ELF-1 (cell line): ENCODE data around the gene SIM2.

ENCODE experiments used
- DNase-seq: peaks from one replicate; pipeline ENCODE4 v3.0.0-alpha.2; 2016; ENCODE audit warnings: low read depth, low spot score

Gene SIM2

GRCh38 chr21:36700295-36700970 is 1.5 kb downstream of the SIM2 start:
- DNase-seq: peak; percentile 27

GRCh38 chr21:36700971-36701755 is 2.2 kb downstream of the SIM2 start:
- DNase-seq: peak; percentile 62

GRCh38 chr21:36701756-36702621 is 3.1 kb downstream of the SIM2 start:
- DNase-seq: peak; percentile 38

DNA sequence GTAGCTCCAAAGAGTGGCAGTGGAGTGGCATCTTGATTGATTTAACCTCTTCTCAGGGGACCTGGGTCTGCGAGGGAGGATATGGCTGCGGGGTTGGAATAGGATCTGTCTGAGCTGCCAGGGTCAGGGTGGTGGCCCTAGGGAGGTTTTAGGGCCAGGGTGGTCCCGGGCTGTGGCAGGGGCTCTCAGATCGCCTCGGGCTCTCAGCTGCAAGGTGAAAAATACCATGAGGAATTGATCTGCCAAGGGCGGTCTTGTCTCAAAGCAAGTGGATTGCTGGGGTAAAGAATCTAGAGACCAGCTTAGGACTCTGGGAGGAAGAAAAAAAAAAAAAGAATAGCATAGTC is 3.7 kb downstream of the SIM2 start:
- peak; percentile 27 for DNase-seq

- no peak for DNase-seq
Measured at GRCh38 chr21:36703123-36703522, 4.2 kb downstream of the SIM2 start.

- DNase-seq: no peak
Measured at GRCh38 chr21:36703626-36704280, 4.8 kb downstream of the SIM2 start.

DNA sequence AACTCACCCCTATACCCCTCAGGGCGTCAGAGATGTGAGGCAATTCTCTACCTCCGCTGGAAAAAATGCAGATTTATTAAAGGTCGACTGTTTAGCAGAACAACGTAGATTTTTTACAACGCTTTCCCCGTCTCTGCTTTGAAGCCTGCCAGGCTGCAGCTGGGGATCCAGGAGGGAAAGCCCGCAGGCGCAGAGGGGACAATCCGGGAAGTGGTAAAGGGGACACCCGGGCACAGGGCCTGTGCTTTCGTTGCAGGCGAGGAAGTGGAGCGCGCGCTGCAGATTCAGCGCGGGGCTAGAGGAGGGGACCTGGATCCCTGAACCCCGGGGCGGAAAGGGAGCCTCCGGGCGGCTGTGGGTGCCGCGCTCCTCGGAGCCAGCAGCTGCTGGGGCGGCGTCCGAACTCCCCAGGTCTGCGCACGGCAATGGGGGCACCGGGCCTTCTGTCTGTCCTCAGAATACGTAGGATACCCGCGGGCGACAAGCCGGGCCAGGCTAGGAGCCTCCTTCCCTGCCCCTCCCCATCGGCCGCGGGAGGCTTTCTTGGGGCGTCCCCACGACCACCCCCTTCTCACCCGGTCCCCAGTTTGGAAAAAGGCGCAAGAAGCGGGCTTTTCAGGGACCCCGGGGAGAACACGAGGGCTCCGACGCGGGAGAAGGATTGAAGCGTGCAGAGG is 5.5 kb downstream of the SIM2 start:
- peak; percentile 20 for DNase-seq

DNA sequence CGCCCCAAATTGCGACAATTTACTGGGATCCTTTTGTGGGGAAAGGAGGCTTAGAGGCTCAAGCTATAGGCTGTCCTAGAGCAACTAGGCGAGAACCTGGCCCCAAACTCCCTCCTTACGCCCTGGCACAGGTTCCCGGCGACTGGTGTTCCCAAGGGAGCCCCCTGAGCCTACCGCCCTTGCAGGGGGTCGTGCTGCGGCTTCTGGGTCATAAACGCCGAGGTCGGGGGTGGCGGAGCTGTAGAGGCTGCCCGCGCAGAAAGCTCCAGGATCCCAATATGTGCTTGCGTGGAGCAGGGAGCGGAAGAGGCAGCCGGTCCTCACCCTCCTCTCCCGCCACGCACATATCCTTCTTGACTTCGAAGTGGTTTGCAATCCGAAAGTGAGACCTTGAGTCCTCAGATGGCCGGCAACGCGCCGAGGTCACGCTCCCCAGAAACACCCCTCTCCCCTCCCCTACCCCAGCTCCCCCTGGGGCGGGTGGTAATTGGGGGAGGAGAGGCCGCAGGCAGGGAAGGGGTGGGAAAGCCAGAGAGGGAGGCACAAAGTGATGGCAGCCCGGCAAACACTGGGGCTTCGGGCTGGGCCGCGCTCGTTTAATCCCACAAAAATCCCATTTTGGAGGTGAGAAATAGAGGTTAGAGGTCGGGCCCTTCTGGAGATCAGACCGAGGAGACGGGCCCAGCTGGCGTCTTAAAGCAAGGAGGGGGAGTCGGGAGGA is 6.2 kb downstream of the SIM2 start:
- DNase-seq: peak; percentile 21

DNA sequence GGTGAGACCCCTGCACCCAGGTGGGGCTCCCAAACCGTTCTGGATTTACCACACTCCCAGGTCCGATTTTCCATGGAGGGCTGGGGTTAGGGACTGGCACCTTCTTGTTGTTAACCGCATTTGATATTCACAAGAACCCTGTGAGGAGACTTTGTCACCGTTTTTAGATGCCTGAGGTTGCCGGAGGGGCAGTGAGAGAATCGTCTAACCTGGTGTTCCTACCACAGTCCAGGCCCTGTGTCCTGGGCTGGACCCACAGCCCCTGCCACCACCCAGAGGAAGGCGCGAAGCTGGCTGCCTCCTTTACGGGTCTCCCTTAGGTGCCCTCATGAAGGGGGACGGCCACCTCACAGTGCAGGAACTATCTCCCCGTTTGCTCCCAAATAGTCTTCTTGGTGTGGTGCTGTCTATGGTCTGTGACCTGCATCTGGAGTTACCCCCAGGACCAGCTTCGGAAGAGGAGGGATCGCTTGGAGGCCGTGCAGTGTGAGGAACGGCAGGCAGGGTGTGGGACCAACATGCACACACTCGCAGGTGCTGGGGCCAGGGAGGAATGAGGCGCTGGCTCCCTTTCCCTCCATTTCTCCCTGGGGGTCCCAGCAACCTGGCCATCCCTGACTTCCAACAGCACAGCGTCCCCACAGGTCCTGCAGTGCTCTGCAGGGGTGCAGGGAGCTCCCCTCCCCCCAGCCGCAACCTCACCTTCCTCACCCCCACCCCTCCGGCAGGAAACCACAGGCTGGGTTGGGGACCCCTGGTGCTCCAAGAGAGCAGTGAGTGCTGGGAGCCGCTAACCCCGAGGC is 7.0 kb downstream of the SIM2 start:
- DNase-seq: peak; percentile 47

- no peak for DNase-seq
Measured at GRCh38 chr21:36706482-36706852, 7.6 kb downstream of the SIM2 start.

DNA sequence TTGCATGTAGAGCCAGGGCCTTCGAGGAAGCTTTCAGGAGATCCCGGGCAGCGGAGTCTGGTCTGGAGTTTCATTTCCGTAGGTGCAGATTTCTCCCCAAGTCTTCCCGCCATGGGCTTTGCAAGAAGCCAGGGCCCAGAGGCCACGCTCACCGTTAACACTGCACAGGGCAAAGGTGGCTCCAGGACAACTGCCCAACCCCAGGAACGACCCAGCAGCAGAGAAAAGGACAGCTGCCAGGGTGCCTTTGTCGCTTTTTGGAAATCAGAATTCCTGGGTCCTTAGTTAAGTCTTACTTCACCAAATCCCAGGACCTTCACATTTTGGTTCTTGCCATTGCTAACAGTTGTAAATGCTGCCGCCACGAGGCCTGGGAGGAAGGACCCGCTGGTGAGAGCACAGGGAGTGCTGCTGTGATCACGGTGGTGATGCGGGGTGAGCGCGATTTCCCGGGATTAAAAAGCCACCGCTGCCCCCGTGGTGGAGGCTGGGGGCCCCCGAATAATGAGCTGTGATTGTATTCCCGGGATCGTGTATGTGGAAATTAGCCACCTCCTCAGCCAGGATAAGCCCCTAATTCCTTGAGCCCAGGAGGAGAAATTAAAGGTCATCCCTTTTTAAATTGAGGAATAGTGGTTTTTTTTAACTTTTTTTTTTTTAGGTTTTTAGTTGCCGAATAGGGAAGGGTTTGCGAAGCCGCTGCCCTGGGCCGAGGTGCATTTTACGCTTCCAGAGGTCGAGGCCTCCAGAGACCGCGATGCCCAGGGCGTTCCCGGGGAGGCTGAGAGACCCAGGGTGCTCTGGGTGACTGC is 8.2 kb downstream of the SIM2 start:
- DNase-seq: peak; percentile 61

- no peak for DNase-seq
Measured at GRCh38 chr21:36707763-36708285, 8.9 kb downstream of the SIM2 start.

DNA sequence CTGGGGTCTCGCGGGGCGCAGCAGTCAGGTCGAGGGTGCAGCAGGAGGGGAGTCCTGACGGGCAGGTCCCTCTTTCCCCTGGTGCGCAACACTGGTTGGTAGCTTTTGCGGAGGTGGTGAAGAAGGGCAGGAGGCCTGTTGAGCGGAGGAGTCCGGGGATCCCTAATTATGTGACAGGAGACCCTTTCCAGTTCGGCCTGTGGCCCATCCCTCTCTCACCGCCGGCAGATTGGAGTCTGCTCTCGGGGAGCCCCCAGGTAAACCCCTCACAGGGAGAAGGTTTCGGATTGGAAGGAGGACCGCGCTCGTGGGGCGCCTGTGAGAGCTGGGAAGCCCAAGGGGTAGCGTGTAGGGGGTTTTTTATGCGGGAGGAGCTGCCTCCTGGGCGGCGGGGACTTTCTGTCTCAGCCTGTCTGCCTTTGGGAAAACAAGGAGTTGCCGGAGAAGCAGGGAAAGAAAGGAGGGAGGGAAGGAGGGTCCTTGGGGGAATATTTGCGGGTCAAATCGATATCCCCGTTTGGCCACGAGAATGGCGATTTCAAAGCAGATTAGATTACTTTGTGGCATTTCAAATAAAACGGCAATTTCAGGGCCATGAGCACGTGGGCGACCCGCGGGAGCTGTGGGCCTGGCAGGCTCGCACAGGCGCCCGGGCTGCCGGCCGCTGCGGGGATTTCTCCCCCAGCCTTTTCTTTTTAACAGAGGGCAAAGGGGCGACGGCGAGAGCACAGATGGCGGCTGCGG is 9.5 kb downstream of the SIM2 start:
- peak; percentile 32 for DNase-seq

DNA sequence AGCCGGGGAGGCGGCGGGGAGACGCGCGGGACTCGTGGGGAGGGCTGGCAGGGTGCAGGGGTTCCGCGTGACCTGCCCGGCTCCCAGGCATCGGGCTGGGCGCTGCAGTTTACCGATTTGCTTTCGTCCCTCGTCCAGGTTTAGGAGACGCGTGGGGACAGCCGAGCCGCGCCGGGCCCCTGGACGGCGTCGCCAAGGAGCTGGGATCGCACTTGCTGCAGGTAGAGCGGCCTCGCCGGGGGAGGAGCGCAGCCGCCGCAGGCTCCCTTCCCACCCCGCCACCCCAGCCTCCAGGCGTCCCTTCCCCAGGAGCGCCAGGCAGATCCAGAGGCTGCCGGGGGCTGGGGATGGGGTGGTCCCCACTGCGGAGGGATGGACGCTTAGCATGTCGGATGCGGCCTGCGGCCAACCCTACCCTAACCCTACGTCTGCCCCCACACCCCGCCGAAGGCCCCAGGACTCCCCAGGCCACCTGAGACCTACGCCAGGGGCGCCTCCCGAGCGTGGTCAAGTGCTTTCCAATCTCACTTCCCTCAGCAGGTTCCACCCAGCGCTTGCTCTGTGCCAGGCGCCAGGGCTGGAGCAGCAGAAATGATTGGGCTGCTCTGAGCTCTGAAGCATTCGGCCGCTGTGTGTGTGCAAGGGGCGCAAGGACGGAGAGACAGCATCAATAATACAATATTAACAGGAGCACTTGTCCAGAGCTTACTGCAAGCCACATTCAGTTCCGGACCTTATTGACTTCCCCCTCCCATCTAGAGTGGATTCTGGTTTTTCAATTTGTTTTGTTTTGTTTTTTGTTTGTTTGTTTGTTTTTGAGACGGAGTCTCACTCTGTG is 10.3 kb downstream of the SIM2 start:
- DNase-seq: peak; percentile 31

- DNase-seq: peak; percentile 52
Measured at GRCh38 chr21:36709868-36710728, 11.2 kb downstream of the SIM2 start.

- no peak for DNase-seq
Measured at GRCh38 chr21:36710729-36711048, 11.8 kb downstream of the SIM2 start.
